GM18870 (cell line): ENCODE data around the gene DNPH1.

ENCODE experiments used
- ATAC-seq: cut with Tn5 transposase; IDR thresholded peaks from one replicate; pipeline ENCODE4 v1.9.1; 2021; ENCODE audit warnings: moderate library complexity; ENCODE audit not compliant: unreplicated experiment

The DNPH1 gene

GRCh38 chr6:43219119-43219518 lies 10.2 kb downstream of the DNPH1 start:
- ATAC-seq, result no peak

GRCh38 chr6:43217351-43217750 lies 11.9 kb downstream of the DNPH1 start:
- no peak for ATAC-seq

- ATAC-seq, result no peak
Measured at GRCh38 chr6:43216200-43216599, 13.1 kb downstream of the DNPH1 start.

- ATAC-seq, result no peak
Measured at GRCh38 chr6:43215066-43215465, 14.2 kb downstream of the DNPH1 start.

GRCh38 chr6:43213431-43213830 lies 15.8 kb downstream of the DNPH1 start:
- ATAC-seq, result no peak

GRCh38 chr6:43211955-43212354 lies 17.3 kb downstream of the DNPH1 start:
- no peak for ATAC-seq

GRCh38 chr6:43207286-43207685 lies 22.0 kb downstream of the DNPH1 start:
- ATAC-seq, result no peak

- ATAC-seq, result no peak
Measured at GRCh38 chr6:43205849-43206248, 23.4 kb downstream of the DNPH1 start.

- no peak for ATAC-seq
Measured at GRCh38 chr6:43204271-43205105, 24.8 kb downstream of the DNPH1 start.

- no peak for ATAC-seq
Measured at GRCh38 chr6:43203718-43204095, 25.6 kb downstream of the DNPH1 start.

- ATAC-seq, result no peak
Measured at GRCh38 chr6:43203029-43203717, 26.1 kb downstream of the DNPH1 start.

- ATAC-seq, result no peak
Measured at GRCh38 chr6:43202451-43202850, 26.8 kb downstream of the DNPH1 start.

- no peak for ATAC-seq
Measured at GRCh38 chr6:43200541-43200940, 28.7 kb downstream of the DNPH1 start.

- no peak for ATAC-seq
Measured at GRCh38 chr6:43199912-43200311, 29.4 kb downstream of the DNPH1 start.

GRCh38 chr6:43196337-43196736 lies 32.9 kb downstream of the DNPH1 start:
- no peak for ATAC-seq

GRCh38 chr6:43193929-43194328 lies 35.4 kb downstream of the DNPH1 start:
- ATAC-seq, result no peak

GRCh38 chr6:43192911-43193310 lies 36.4 kb downstream of the DNPH1 start:
- no peak for ATAC-seq

- ATAC-seq, result no peak
Measured at GRCh38 chr6:43189776-43190304, 39.4 kb downstream of the DNPH1 start.

- ATAC-seq, result no peak
Measured at GRCh38 chr6:43188426-43188825, 40.9 kb downstream of the DNPH1 start.

- no peak for ATAC-seq
Measured at GRCh38 chr6:43187821-43188220, 41.5 kb downstream of the DNPH1 start.

GRCh38 chr6:43186706-43187105 lies 42.6 kb downstream of the DNPH1 start:
- ATAC-seq, result no peak

GRCh38 chr6:43186019-43186418 lies 43.3 kb downstream of the DNPH1 start:
- no peak for ATAC-seq
